GM23338 (cell line): ENCODE data around the gene DNTTIP2.

Experiments
- CREB1 ChIP-seq: fragments of 250-450 bp; sonication (Bioruptor Pico); IDR thresholded peaks from 2 replicates; pipeline ENCODE4 v1.5.0; 2020; ENCODE audit warnings: low read depth, mild to moderate bottlenecking, moderate library complexity
- EZH2 ChIP-seq: fragments of 200-600 bp; sonication (generic); IDR thresholded peaks from one replicate; pipeline ENCODE4 v1.8.0; 2017; ENCODE audit warnings: antibody characterized with exemption, mild to moderate bottlenecking, low read depth; ENCODE audit not compliant: unreplicated experiment
- EZH2phosphoT487 ChIP-seq: fragments of 200-600 bp; sonication (generic); IDR thresholded peaks from one replicate; pipeline ENCODE4 v1.8.1; 2018; ENCODE audit warnings: antibody characterized with exemption; ENCODE audit not compliant: unreplicated experiment
- JUNB ChIP-seq: IDR thresholded peaks from one replicate; pipeline ENCODE4 v1.6.1; 2016; ENCODE audit warnings: antibody characterized with exemption; ENCODE audit not compliant: unreplicated experiment
- NANOG ChIP-seq: IDR thresholded peaks from 2 replicates; pipeline ENCODE4 v1.6.1; 2016; ENCODE audit warnings: antibody characterized with exemption, borderline replicate concordance
- POLR2AphosphoS5 ChIP-seq: IDR thresholded peaks from 2 replicates; pipeline ENCODE4 v1.6.1; 2016; ENCODE audit warnings: antibody characterized with exemption, low read depth
- REST ChIP-seq: IDR thresholded peaks from one replicate; pipeline ENCODE4 v1.6.1; 2018; ENCODE audit warnings: antibody characterized with exemption; ENCODE audit not compliant: unreplicated experiment
- ZNF114 ChIP-seq: fragments of 250-450 bp; sonication (Bioruptor Pico); IDR thresholded peaks from 2 replicates; pipeline ENCODE4 v1.5.0; 2020; ENCODE audit warnings: mild to moderate bottlenecking, moderate library complexity
- TF ChIP-seq, protein P1 (sequence below), 2 experiments: fragments of 200-600 bp in 1 of 2; sonication (generic) in 1 of 2; conservative IDR thresholded peaks; 2 replicates each; pipeline versions ENCODE4 v1.5.1 to v1.6.1; 2016 to 2017; ENCODE audit warnings: antibody characterized with exemption in 2 of 2, low read depth in 2 of 2, mild to moderate bottlenecking in 2 of 2, moderate library complexity in 1 of 2
- TF ChIP-seq, protein P2 (sequence below): IDR thresholded peaks from 2 replicates; pipeline ENCODE4 v1.6.1; 2016; ENCODE audit warnings: antibody characterized with exemption

GRCh38 chr1:93878501-93878888 is 511 bp downstream of the DNTTIP2 start:
- TF ChIP-seq, protein P1, sequence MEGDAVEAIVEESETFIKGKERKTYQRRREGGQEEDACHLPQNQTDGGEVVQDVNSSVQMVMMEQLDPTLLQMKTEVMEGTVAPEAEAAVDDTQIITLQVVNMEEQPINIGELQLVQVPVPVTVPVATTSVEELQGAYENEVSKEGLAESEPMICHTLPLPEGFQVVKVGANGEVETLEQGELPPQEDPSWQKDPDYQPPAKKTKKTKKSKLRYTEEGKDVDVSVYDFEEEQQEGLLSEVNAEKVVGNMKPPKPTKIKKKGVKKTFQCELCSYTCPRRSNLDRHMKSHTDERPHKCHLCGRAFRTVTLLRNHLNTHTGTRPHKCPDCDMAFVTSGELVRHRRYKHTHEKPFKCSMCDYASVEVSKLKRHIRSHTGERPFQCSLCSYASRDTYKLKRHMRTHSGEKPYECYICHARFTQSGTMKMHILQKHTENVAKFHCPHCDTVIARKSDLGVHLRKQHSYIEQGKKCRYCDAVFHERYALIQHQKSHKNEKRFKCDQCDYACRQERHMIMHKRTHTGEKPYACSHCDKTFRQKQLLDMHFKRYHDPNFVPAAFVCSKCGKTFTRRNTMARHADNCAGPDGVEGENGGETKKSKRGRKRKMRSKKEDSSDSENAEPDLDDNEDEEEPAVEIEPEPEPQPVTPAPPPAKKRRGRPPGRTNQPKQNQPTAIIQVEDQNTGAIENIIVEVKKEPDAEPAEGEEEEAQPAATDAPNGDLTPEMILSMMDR (conservative IDR thresholded peaks at IDR 0.05; ENCODE audit: low read depth in 2 of 2), result no peak
- TF ChIP-seq REST (no peak), EZH2 (no peak), POLR2AphosphoS5 (no peak), CREB1 (CRISPR knock-in tag) (no peak), NANOG (no peak), JUNB (no peak), EZH2phosphoT487 (no peak), ZNF114 (CRISPR knock-in tag) (no peak)
- TF ChIP-seq, protein P2, sequence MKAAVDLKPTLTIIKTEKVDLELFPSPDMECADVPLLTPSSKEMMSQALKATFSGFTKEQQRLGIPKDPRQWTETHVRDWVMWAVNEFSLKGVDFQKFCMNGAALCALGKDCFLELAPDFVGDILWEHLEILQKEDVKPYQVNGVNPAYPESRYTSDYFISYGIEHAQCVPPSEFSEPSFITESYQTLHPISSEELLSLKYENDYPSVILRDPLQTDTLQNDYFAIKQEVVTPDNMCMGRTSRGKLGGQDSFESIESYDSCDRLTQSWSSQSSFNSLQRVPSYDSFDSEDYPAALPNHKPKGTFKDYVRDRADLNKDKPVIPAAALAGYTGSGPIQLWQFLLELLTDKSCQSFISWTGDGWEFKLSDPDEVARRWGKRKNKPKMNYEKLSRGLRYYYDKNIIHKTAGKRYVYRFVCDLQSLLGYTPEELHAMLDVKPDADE, result no peak
